HTR-8/SVneo (cell line): ENCODE results near the gene MMP21.

ENCODE experiments used
- DNase-seq: peaks from one replicate; pipeline ENCODE4 v3.0.0; 2011; ENCODE audit warnings: low spot score, mixed read lengths; ENCODE audit not compliant: insufficient read length
- FAIRE-seq: peaks from 2 replicates; lab custom pipeline; 2011; peaks lifted over from hg19 to GRCh38; lab: Jason Lieb, UNC

MMP21 gene

DNA sequence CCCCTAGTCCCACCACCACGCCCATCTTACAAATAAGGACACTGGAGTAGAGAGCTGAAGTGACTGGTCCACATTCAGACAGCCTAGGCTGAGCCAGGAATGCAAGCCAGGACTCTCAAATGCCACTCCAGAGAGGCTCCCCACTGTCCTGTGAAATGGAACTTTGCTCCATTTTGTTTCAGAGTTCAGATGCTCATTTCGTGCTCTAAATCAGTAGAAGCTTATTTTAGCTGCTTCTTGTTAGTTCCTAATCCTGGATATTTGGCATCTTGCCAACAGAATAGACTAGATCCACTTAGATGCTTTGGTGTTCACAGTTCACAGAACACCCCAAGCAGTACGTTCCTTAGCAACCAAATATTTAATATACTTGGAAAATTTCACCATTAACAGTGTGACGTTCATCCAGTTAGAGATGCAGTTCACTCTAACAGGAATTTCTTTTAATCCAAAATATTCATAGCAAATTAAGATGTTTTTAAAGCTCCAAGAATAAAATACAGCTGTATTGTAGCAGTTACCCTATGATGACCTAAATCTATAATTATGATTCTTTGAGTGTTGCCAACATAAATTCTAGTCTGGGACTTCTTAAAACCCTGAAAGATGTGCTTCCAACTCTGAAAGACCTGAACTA, 7.3 kb downstream of the MMP21 start:
- DNase-seq (no peak), FAIRE-seq (no peak)

DNA sequence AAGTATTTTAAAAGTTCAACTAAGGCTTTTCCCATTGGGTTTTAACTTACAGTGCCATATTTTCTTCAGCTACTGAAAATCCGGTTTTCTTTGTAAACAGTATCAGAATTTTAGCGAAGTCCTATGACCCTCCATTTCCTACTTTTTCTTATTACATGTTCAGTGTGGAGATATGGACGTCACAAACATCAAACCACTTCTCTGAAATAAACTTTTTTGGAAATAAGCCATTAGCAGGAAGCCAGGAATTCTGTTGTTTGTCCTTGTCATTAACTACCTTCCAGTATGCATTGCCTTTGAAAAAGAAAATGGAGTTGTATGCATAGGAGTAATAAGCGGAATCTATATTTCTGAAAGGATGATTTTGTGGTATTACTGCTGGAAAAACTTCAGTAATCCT, 9.1 kb downstream of the MMP21 start:
- DNase-seq = no peak
- no peak for FAIRE-seq

DNA sequence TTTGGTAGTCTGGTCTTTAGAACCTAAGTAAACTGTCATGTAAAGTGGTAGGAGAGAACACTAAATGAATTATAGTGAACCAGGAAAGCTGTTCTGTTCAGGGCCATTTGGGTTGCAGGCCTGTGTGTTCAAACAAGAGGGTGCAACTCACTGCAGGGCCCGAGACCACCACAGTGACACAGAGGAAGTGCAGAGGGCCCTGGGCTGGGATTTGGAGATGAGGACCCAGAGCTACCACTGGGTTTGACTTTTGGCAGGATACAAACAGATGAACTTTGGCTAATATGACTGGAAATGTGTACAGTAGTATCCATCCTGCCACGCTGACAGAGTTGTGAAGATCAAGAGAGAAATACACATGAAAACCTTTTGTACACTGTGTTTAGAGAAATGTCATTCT, 9.8 kb downstream of the MMP21 start:
- FAIRE-seq (no peak), DNase-seq (no peak)

GRCh38 chr10:125762692-125763648, 12.7 kb downstream of the MMP21 start:
- DNase-seq = no peak
- no peak for FAIRE-seq

DNA sequence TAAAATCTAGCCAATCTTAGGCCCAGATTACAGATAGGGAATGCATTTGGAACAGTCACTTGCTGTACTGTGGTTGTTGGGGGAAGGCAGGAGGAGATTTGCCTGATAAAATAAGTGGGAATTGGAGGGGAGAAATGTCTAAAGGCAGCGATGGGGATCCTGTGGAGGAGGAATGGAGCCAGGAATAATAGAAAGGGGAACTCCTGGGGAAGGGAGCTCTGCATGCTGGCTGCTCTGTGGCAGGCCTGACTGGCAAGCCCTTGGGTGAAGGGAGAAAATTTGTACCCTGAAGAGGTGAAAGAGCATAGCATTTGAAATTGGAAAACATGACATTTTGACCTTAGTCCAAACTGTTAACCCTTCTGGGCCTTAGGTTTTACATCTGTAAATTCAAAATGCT, 13.7 kb downstream of the MMP21 start:
- DNase-seq (no peak), FAIRE-seq (no peak)

- no peak for FAIRE-seq
These were observed 17.9 kb downstream of the MMP21 start for GRCh38 chr10:125757742-125758141.

GRCh38 chr10:125756853-125757487, 18.7 kb downstream of the MMP21 start:
- no peak for DNase-seq
- FAIRE-seq = no peak

More at GRCh38 chr10:125757742-125758141, 17.9 kb downstream of the MMP21 start:
- no peak for DNase-seq

DNA sequence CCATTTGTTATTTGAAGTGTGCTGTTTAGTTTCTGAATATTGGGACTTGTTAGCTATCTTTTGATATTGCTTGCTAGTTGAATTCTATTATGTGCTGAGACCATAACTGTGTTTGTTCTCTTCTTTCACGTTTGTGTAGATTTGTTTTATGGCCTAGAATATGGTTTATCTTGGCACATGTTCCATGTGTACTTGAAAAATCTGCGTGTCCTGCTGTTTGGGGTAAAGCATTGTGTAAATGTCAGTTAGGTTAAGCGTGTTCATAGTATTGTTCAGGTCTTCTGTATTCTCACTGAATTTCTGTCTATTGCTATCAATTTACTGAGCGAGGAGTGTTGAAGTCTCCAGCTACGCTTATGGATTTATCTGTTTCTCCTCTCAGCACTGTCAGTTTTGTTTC, 19.4 kb downstream of the MMP21 start:
- DNase-seq = no peak
- no peak for FAIRE-seq

DNA sequence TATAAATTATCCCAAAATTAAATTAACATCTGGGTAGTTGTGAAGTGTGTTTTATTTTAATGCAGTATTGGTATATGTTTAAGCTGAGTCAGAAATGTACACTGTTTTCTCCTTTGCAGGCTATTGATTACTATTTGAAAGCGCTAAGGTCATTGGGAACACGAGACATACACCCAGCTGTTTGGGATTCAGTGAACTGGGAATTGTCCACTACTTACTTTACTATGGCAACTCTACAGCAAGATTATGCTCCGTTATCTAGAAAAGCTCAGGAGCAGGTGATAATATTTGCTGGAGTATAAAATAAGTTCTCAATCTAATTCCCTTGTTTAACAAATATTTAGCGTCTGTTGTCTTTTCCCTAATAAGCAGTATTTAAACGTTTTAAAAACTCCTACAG, 28.2 kb downstream of the MMP21 start:
- DNase-seq (no peak), FAIRE-seq (no peak)

- no peak for DNase-seq
- FAIRE-seq = no peak
These were observed 30.7 kb downstream of the MMP21 start for GRCh38 chr10:125744909-125745308.

- FAIRE-seq (no peak), DNase-seq (no peak)
These were observed 33.2 kb downstream of the MMP21 start for GRCh38 chr10:125742465-125742864.

- no peak for FAIRE-seq
- no peak for DNase-seq
These were observed 35.5 kb downstream of the MMP21 start for GRCh38 chr10:125739994-125740679.

GRCh38 chr10:125738206-125738605, 37.4 kb downstream of the MMP21 start:
- FAIRE-seq (no peak), DNase-seq (no peak)

DNA sequence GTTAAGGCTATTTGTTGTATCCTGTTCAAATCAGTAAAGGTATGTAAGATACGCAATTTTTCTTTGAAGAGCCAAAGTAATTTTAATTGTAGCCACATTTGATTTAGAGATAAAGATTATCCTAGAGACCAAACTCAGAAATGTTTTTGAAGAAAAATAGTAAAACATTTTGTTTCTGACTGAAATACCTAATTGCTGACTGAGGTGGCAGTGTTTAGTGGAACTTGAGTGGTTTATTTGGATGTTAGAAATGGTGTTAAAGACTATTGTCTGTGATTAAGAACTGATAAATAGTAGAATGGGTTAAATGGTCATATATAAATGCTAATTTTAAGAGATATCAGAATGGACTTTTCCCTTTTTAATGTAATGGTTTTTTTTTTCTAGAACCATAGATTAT, 40.8 kb downstream of the MMP21 start:
- DNase-seq (no peak), FAIRE-seq (no peak)

GRCh38 chr10:125734148-125734547, 41.5 kb downstream of the MMP21 start:
- FAIRE-seq = no peak
- DNase-seq = no peak

DNA sequence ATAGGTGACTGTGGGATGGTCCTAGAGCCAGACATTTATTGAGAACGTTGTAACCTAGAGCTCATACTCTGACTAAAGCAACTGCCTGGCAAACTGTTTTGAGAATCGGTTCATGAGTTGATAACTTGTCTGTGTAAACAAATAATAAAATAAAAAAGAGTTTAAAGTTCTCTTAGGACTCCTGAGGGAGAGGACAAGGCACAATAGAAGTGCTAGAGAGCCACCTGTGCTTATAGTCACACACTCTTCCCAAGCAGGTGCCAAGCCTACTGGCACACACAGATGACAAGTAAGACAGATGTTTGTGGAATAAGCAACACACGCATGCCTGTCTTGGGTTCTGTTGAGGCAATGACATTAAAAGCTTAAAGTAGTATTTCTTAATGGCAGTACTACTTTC, 48.2 kb downstream of the MMP21 start:
- no peak for DNase-seq

GRCh38 chr10:125726914-125727313, 48.7 kb downstream of the MMP21 start:
- DNase-seq (no peak), FAIRE-seq (no peak)

More for the DNA sequence above, 48.2 kb downstream of the MMP21 start:
- FAIRE-seq = no peak

DNA sequence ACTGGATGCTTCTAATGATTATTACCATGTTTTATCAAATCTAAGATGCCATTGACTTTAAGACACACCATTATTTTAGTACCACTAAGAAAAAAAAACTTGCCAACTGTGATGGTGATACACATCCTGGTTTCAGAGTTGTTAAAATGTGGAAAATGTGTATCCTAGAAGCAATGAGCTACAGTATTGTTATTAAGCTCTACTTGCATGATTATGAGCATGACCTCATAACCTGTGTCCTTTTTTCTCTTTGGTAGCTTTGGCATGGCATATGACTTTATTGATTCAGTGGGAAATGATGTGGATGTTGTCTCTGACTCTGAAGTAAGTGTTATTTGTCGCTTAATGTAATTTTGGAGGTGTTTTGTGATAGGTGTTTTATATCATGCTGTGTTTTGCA, 52.8 kb downstream of the MMP21 start:
- DNase-seq = no peak
- FAIRE-seq = no peak

- DNase-seq (no peak), FAIRE-seq (no peak)
These were observed 54.6 kb downstream of the MMP21 start for GRCh38 chr10:125721035-125721434.

GRCh38 chr10:125720002-125720382, 55.6 kb downstream of the MMP21 start:
- no peak for FAIRE-seq
- DNase-seq = no peak
